Activated naive CD8-positive, alpha-beta T cell (primary cell): ENCODE measurements around the gene TMEM151A.

Source experiments
- H3K27ac Mint-ChIP-seq: one replicate; pipeline ENCODE4 v1.8.0; 2021; ENCODE audit warnings: mixed read lengths
- H3K27me3 Mint-ChIP-seq: one replicate; pipeline ENCODE4 v1.8.0; 2021; ENCODE audit warnings: mixed read lengths
- H3K36me3 Mint-ChIP-seq: one replicate; pipeline ENCODE4 v1.8.0; 2021; ENCODE audit warnings: mixed read lengths
- H3K4me1 Mint-ChIP-seq: one replicate; pipeline ENCODE4 v1.8.0; 2021; ENCODE audit warnings: low read depth, mixed read lengths
- H3K4me3 Mint-ChIP-seq: one replicate; pipeline ENCODE4 v1.8.0; 2021; ENCODE audit warnings: mild to moderate bottlenecking, mixed read lengths
- H3K9me3 Mint-ChIP-seq: one replicate; pipeline ENCODE4 v1.8.0; 2021; ENCODE audit warnings: low read depth, mixed read lengths

Gene TMEM151A

DNA sequence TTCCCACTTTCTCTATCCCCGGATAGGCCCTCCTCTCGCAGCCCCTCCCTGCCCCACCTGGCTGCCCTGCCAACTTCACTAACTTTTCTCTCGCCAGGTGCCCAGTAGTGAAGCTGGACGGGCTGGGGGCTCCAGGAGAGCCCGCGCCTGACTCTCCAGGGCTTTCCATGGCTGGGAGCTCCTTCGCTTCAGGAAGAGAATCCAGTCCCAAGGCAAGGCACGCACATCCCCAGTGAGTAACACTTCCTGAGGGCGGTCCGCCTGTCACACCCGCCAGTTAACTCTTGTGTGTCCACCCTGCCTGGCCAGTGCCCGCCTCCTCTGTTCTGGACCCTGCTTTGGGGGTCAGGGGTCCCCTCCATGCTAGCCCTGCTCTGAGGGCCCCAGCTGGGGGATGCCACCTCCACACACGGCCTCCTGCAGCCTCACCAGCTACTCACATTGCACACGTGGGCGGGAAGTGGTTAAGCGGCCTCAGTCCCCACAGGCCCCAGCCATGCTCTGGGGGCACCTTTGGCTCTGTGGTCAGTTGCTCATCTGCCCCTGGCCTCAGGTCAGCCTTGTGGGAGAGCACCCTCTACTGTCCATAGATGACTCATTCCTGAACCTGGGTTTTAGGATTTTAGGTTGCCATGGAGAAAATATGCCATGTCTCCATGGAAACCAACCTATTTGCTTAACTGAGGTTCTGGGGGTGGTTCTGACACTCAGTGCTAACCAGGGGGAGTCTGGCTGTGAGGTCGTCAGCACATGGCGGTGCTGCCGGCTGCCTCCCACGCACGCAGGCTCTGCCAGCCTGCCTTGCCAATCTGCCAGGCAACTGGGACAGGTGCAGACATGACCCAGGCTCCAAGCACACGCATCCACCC lies 44.8 kb downstream of the TMEM151A start, which contains the start of gene RIN1:
TSS of gene RIN1 (minus strand) at position 201 of the 869 bp plus-strand sequence. CDS start at position 169, 32 bp downstream.
- peak within 1 kb of the TSS; percentile 87 for H3K4me3 Mint-ChIP-seq
- H3K4me1 Mint-ChIP-seq = peaks cover 28% of the 10 kb centered on the region
- H3K9me3 Mint-ChIP-seq = no peaks in the 10 kb centered on the region
- H3K36me3 Mint-ChIP-seq = peaks cover 2% of the 10 kb centered on the region
- peak within 1 kb of the TSS; percentile 85 for H3K27ac Mint-ChIP-seq
- no peaks in the 10 kb centered on the region for H3K27me3 Mint-ChIP-seq

GRCh38 chr11:66337103-66337899 lies 45.6 kb downstream of the TMEM151A start:
- peaks cover 5% of the 10 kb centered on the region for H3K36me3 Mint-ChIP-seq
- H3K4me3 Mint-ChIP-seq = peak overlapping the region; percentile 87
- no peaks in the 10 kb centered on the region for H3K9me3 Mint-ChIP-seq
- no peaks in the 10 kb centered on the region for H3K27me3 Mint-ChIP-seq
- peaks cover 28% of the 10 kb centered on the region for H3K4me1 Mint-ChIP-seq
- H3K27ac Mint-ChIP-seq = peak overlapping the region; percentile 85

GRCh38 chr11:66338276-66339161 lies 46.8 kb downstream of the TMEM151A start:
- Mint-ChIP-seq H3K4me1 (peaks cover 38% of the 10 kb centered on the region), H3K4me3 (peak overlapping the region; percentile 40), H3K36me3 (peaks cover 5% of the 10 kb centered on the region)

GRCh38 chr11:66339162-66339675 lies 47.5 kb downstream of the TMEM151A start:
- Mint-ChIP-seq H3K27me3 (no peaks in the 10 kb centered on the region), H3K27ac (no peak overlapping the region), H3K4me1 (peaks cover 42% of the 10 kb centered on the region), H3K9me3 (no peaks in the 10 kb centered on the region), H3K36me3 (peaks cover 5% of the 10 kb centered on the region), H3K4me3 (no peak overlapping the region)

More at GRCh38 chr11:66338276-66339161, 46.8 kb downstream of the TMEM151A start:
- Mint-ChIP-seq H3K27ac (no peak overlapping the region), H3K9me3 (no peaks in the 10 kb centered on the region), H3K27me3 (no peaks in the 10 kb centered on the region)

DNA sequence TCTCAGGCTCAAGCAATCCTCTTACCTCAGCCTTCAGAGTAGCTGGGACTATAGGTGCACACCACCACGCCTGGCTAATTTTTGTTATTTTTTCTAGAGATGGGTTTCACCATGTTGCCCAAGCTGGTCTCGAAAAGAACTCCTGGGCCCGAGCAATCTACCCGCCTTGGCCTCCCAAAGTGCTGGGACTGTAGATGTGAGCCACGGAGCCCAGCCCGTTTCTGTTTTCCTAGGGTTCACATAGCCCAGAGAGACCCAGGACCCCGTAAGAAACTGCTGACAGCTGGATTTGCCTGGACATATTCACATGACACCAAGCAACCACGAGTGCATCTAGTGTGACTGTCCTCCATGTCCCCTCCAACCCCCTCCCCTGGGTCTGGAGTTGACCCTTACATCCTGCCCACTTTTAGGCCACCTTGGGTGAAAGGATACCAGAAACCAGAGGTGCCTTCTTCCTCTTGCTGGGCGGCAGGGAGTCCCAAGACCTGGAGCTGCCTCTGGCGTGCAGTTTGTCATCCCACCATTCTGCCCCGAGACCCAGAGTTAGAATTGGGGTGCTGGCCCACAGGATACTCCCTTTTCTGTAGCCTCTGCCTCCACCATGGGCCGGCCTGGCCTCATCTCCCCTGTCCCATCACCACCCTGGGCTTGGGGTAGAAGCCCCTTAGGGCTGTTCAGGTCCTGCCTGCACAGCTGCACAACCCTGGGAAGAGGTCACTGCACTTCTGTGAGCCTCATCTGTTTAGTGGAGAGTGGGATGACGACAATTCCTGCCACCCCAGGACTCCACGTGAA lies 48.2 kb downstream of the TMEM151A start:
- Mint-ChIP-seq H3K4me3 (no peak overlapping the region), H3K27me3 (no peaks in the 10 kb centered on the region), H3K27ac (no peak overlapping the region), H3K4me1 (peaks cover 43% of the 10 kb centered on the region), H3K9me3 (no peaks in the 10 kb centered on the region), H3K36me3 (peaks cover 5% of the 10 kb centered on the region)

DNA sequence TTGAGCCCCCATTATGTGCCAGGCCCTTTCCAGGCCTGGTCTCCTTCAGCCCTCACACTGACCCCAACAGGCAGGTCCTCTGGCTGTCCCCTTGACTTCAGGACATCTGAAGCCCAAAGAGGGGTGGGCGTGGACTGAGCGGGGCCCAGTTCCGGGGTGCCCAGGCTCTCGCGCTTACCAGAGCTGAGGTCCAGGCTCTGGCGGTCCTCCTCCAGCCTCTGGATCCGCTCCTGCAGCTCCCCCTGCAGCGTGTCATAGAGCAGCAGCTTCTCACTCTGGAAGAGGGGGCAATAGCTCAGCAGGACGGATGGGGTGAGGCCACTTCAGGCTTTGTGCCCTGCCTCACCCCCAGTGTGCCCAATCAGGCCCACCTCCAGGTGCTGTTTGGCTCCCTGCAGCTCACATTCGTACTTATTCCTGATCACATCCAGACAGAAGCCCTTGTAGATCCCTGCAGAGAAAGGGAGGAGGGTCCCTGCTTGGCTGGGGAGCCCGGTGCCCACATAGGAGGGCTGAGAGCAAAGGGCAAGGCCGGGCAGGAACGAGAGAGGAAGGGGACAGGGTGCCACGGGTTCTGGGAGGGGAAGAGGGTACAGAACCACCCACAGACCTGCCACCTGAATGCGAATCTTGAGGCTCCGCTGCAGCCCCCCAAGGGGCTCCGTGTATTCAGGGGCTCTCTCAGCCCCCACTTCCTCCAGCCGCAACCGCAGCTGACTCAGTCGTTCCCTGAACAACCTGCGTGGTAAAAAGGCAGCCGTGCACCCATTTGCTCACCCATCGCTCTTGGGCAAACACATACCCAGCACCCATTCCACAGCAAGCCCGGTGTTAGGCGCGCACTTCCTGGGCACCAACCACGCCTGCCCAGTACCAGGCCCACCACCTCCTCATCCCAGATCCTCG lies 49.2 kb downstream of the TMEM151A start:
- Mint-ChIP-seq H3K9me3 (no peaks in the 10 kb centered on the region), H3K4me1 (peaks cover 47% of the 10 kb centered on the region), H3K4me3 (no peak overlapping the region), H3K36me3 (peaks cover 5% of the 10 kb centered on the region), H3K27me3 (no peaks in the 10 kb centered on the region), H3K27ac (no peak overlapping the region)

DNA sequence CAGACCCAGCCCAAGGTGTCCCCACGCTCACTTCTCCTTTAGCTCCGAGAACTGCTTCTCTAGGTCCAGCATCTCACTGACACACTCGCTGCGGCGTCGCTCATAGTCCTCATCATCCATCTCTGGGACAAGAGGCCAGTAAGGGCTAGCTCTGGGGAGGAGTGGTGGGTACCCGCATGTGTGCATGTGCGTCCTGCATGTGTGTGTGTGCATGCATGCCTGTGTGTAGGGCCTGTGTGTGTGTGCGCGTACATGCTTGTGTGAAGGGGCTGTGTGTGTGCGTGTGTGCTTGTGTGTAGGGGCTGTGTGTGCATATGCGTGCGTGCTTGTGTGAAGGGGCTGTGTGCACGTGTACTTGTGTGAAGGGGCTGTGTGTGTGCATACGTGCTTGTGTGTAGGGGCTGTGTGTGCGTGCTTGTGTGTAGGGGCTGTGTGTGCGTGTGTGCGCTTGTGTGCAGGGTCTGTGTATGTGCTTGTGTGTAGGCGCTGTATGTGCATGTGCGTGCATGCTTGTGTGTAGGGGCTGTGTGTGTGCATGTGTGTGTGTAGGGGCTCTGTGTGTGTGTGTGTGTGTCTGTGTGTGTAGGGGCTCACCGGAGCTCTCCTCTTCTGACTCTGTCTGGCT lies 49.9 kb downstream of the TMEM151A start:
- H3K27me3 Mint-ChIP-seq = no peaks in the 10 kb centered on the region
- no peak overlapping the region for H3K4me3 Mint-ChIP-seq
- peaks cover 47% of the 10 kb centered on the region for H3K4me1 Mint-ChIP-seq
- no peak overlapping the region for H3K27ac Mint-ChIP-seq
- H3K36me3 Mint-ChIP-seq = peaks cover 5% of the 10 kb centered on the region
- H3K9me3 Mint-ChIP-seq = no peaks in the 10 kb centered on the region

DNA sequence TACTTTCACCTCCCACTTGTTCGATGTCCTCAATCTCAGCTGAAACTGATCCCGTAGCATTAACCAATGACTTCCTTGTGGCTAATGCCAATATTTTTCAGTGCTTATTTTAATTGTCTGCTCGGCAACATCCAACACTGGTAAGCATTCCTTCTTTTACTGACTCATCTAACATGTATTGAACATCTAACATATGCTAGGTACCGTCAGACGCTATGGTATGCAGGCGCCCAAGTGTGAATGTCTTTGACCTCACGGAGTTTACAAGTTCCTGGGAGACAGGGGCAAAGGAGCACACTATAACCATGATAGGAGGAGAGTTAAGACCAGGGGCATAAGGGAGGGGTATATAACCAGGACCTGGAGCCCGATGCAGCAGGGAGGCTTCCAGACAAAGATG lies 51.5 kb downstream of the TMEM151A start:
- Mint-ChIP-seq H3K4me1 (peaks cover 39% of the 10 kb centered on the region), H3K27me3 (no peaks in the 10 kb centered on the region), H3K27ac (peak overlapping the region; percentile 4), H3K36me3 (peaks cover 5% of the 10 kb centered on the region), H3K4me3 (peak overlapping the region; percentile 91), H3K9me3 (no peaks in the 10 kb centered on the region)

DNA sequence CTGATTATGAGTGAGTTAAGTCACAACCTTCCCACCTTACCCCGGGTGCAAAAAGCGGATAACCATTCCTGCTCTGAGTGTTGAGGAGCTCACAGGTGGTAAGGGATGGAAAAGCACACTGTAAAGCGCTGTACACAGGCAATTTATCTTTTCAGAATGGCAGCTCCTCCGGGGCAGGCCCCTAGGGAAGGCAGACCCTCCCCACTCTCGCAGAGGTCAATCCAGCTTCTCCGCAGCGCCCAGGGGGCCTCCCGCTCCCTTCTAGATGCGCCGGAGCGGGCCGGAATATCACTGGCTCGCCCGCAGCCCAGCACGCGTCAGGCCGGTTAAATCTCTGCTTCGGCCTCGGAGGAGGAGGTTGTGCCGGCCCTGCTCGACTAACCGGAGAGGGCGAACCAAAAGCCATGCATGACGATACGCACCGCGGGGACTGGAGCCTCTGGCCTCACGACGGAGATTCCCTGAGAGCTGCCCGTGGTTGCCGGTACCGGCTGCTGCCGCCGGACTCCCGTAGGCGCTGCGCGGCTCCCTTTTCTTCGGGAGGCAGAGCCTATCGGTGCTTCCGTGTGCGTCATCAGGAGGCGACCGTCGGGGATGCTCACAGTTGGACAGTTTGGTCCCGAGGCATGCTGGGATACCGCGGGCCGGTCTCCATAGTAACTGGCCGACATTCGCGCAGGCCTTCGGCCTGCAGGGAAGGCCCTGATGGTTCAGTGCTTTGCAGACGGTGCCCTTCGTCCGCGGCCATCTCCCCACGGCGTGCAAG lies 53.0 kb downstream of the TMEM151A start, which contains the start of gene BRMS1:
TSS of gene BRMS1 (minus strand) at position 555 of the 766 bp plus-strand sequence. CDS start 2,870 bp downstream, outside the sequence.
- Mint-ChIP-seq H3K36me3 (peaks cover 5% of the 10 kb centered on the region), H3K27ac (peak within 1 kb of the TSS; percentile 91), H3K4me1 (peaks cover 43% of the 10 kb centered on the region), H3K9me3 (no peaks in the 10 kb centered on the region), H3K4me3 (peak within 1 kb of the TSS; percentile 91), H3K27me3 (no peaks in the 10 kb centered on the region)

- H3K27ac Mint-ChIP-seq = peak overlapping the region; percentile 91
- no peaks in the 10 kb centered on the region for H3K9me3 Mint-ChIP-seq
- peaks cover 5% of the 10 kb centered on the region for H3K36me3 Mint-ChIP-seq
- H3K27me3 Mint-ChIP-seq = no peaks in the 10 kb centered on the region
- H3K4me3 Mint-ChIP-seq = peak overlapping the region; percentile 91
- H3K4me1 Mint-ChIP-seq = peaks cover 43% of the 10 kb centered on the region
Measured at GRCh38 chr11:66345316-66345649, 53.6 kb downstream of the TMEM151A start.
